ENCODE data around the gene PRR20G.
"Not testable (repeated sequence)": the region's sequence is repeated elsewhere in the genome, so short reads cannot be mapped to it uniquely, and the experiment has no call there.

Gene PRR20G

GRCh38 chr3:127287840-127288239 is at the start of gene PRR20G:
Gene PRR20G (minus strand): TSS chr3:127288046. CDS start chr3:127287365, 681 bp downstream.
- no peak for DNase-seq (ENCODE audit: low read depth)

- no peak for DNase-seq (ENCODE audit: low read depth)
Observed at GRCh38 chr3:127337001-127337400, 49.2 kb upstream of the PRR20G start.

GRCh38 chr3:127336101-127336500 is 48.3 kb upstream of the PRR20G start:
- no peak for DNase-seq (ENCODE audit: low read depth)

GRCh38 chr3:127330385-127330784 is 42.5 kb upstream of the PRR20G start:
- DNase-seq (ENCODE audit: low read depth) = no peak

GRCh38 chr3:127329631-127330285 is 41.9 kb upstream of the PRR20G start:
- no peak for DNase-seq (ENCODE audit: low read depth)

- no peak for DNase-seq (ENCODE audit: low read depth)
Observed at GRCh38 chr3:127328421-127328820, 40.6 kb upstream of the PRR20G start.

GRCh38 chr3:127326341-127326740 is 38.5 kb upstream of the PRR20G start:
- no peak for DNase-seq (ENCODE audit: low read depth)

GRCh38 chr3:127325629-127325961 is 37.7 kb upstream of the PRR20G start:
- no peak for DNase-seq (ENCODE audit: low read depth)

GRCh38 chr3:127324913-127325628 is 37.2 kb upstream of the PRR20G start:
- no peak for DNase-seq (ENCODE audit: low read depth)

GRCh38 chr3:127324076-127324475 is 36.2 kb upstream of the PRR20G start:
- no peak for DNase-seq (ENCODE audit: low read depth)

GRCh38 chr3:127323581-127323980 is 35.7 kb upstream of the PRR20G start:
- DNase-seq (ENCODE audit: low read depth) = no peak

GRCh38 chr3:127321371-127321770 is 33.5 kb upstream of the PRR20G start:
- no peak for DNase-seq (ENCODE audit: low read depth)

- DNase-seq (ENCODE audit: low read depth) = no peak
Observed at GRCh38 chr3:127320529-127321121, 32.8 kb upstream of the PRR20G start.

GRCh38 chr3:127316685-127317084 is 28.8 kb upstream of the PRR20G start:
- no peak for DNase-seq (ENCODE audit: low read depth)

GRCh38 chr3:127312818-127313217 is 25.0 kb upstream of the PRR20G start:
- no peak for DNase-seq (ENCODE audit: low read depth)

GRCh38 chr3:127308821-127309220 is 21.0 kb upstream of the PRR20G start:
- DNase-seq (ENCODE audit: low read depth) = not testable (repeated sequence)

- DNase-seq (ENCODE audit: low read depth) = no peak
Observed at GRCh38 chr3:127307916-127308315, 20.1 kb upstream of the PRR20G start.

GRCh38 chr3:127307112-127307835 is 19.4 kb upstream of the PRR20G start:
- DNase-seq (ENCODE audit: low read depth) = no peak

GRCh38 chr3:127306361-127307111 is 18.7 kb upstream of the PRR20G start:
- no peak for DNase-seq (ENCODE audit: low read depth)

- DNase-seq (ENCODE audit: low read depth) = no peak
Observed at GRCh38 chr3:127305499-127306060, 17.7 kb upstream of the PRR20G start.

- DNase-seq (ENCODE audit: low read depth) = no peak
Observed at GRCh38 chr3:127304121-127304744, 16.4 kb upstream of the PRR20G start.
